H9 (cell line): Measurements from ENCODE around the gene ERGIC3. TPM values are rescaled to one million over a fixed set of nuclear protein-coding genes. Genes with fewer than 3 reads are reported as not detected.

Experiments used
- DNase-seq: peaks from one replicate; pipeline ENCODE4 v3.0.0-alpha.2; 2017
- H2AFZ ChIP-seq: one replicate; pipeline ENCODE4 v1.6.1; 2013; ENCODE audit warnings: mild to moderate bottlenecking, low read length, control low read depth, moderate library complexity
- H2AK5ac ChIP-seq: 2 replicates; pipeline ENCODE4 v1.6.1; 2013; ENCODE audit warnings: low read length, control low read depth, mixed read lengths; ENCODE audit not compliant: insufficient read length
- H2BK120ac ChIP-seq: one replicate; pipeline ENCODE4 v1.6.1; 2013; ENCODE audit warnings: low read depth, mild to moderate bottlenecking, low read length, control low read depth, inconsistent platforms; ENCODE audit not compliant: poor library complexity, severe bottlenecking
- H2BK12ac ChIP-seq: 2 replicates; pipeline ENCODE4 v1.6.1; 2013; ENCODE audit warnings: low read length, control low read depth, mixed read lengths, low read depth; ENCODE audit not compliant: insufficient read length
- H2BK15ac ChIP-seq: 2 replicates; pipeline ENCODE4 v1.6.1; 2013; ENCODE audit warnings: low read depth, low read length, control low read depth
- H2BK20ac ChIP-seq: one replicate; pipeline ENCODE4 v1.6.1; 2013; ENCODE audit warnings: low read depth, mild to moderate bottlenecking, low read length, control low read depth, inconsistent platforms; ENCODE audit not compliant: poor library complexity, severe bottlenecking
- H2BK5ac ChIP-seq: 2 replicates; pipeline ENCODE4 v1.6.1; 2013; ENCODE audit warnings: low read length, control low read depth, mixed read lengths; ENCODE audit not compliant: insufficient read length
- H3K14ac ChIP-seq: 2 replicates; pipeline ENCODE4 v1.6.1; 2013; ENCODE audit warnings: low read length, control low read depth; ENCODE audit not compliant: insufficient read depth
- H3K18ac ChIP-seq: 2 replicates; pipeline ENCODE4 v1.6.1; 2013; ENCODE audit warnings: low read depth, mild to moderate bottlenecking, mixed read lengths, low read length, control low read depth; ENCODE audit not compliant: insufficient read length
- H3K23ac ChIP-seq: 2 replicates; pipeline ENCODE4 v1.6.1; 2013; ENCODE audit warnings: low read length, control low read depth, mixed read lengths, low read depth; ENCODE audit not compliant: insufficient read length
- H3K23me2 ChIP-seq: 2 replicates; pipeline ENCODE4 v1.6.1; 2013; ENCODE audit warnings: low read depth, mild to moderate bottlenecking, mixed read lengths, low read length, control low read depth; ENCODE audit not compliant: insufficient read length, poor library complexity, severe bottlenecking
- H3K27ac ChIP-seq: 2 replicates; pipeline ENCODE4 v1.5.1; 2013; ENCODE audit warnings: low read length, control low read depth, mixed read lengths, low read depth; ENCODE audit not compliant: insufficient read length
- H3K27me3 ChIP-seq: 2 replicates; pipeline ENCODE4 v1.6.1; 2013; ENCODE audit warnings: low read length, control low read depth, inconsistent platforms; ENCODE audit not compliant: insufficient read depth
- H3K4ac ChIP-seq: 2 replicates; pipeline ENCODE4 v1.6.1; 2013; ENCODE audit warnings: low read depth, mild to moderate bottlenecking, control low read depth, inconsistent platforms, low read length, moderate library complexity
- H3K4me1 ChIP-seq: 2 replicates; pipeline ENCODE4 v1.6.1; 2013; ENCODE audit warnings: low read length, control low read depth, inconsistent platforms; ENCODE audit not compliant: insufficient read depth
- H3K4me2 ChIP-seq: 2 replicates; pipeline ENCODE4 v1.6.1; 2013; ENCODE audit warnings: low read length, control low read depth, mixed read lengths; ENCODE audit not compliant: insufficient read length, insufficient read depth
- H3K56ac ChIP-seq: 2 replicates; pipeline ENCODE4 v1.6.1; 2013; ENCODE audit warnings: low read depth, mild to moderate bottlenecking, mixed read lengths, low read length, control low read depth; ENCODE audit not compliant: insufficient read length
- H3K79me1 ChIP-seq: 2 replicates; pipeline ENCODE4 v1.6.1; 2013; ENCODE audit warnings: low read depth, mild to moderate bottlenecking, moderate library complexity, low read length, control low read depth, inconsistent platforms; ENCODE audit not compliant: insufficient read depth, poor library complexity, severe bottlenecking
- H3K79me2 ChIP-seq: 2 replicates; pipeline ENCODE4 v1.6.1; 2013; ENCODE audit warnings: low read length, control low read depth, inconsistent platforms; ENCODE audit not compliant: insufficient read depth
- H3K9ac ChIP-seq: 2 replicates; pipeline ENCODE4 v1.6.1; 2013; ENCODE audit warnings: low read length, control low read depth, mixed read lengths; ENCODE audit not compliant: insufficient read length; ENCODE audit errors: extremely low read depth
- H3K9me3 ChIP-seq: one replicate; pipeline ENCODE4 v1.6.1; 2013; ENCODE audit warnings: low read depth, low read length, inconsistent platforms; ENCODE audit not compliant: control insufficient read depth
- H3T11ph ChIP-seq: one replicate; pipeline ENCODE4 v1.6.1; 2013; ENCODE audit warnings: mild to moderate bottlenecking, low read length, control low read depth, inconsistent platforms
- H4K20me1 ChIP-seq: one replicate; pipeline ENCODE4 v1.6.1; 2013; ENCODE audit not compliant: control insufficient read depth, insufficient read length, insufficient read depth
- H4K5ac ChIP-seq: 2 replicates; pipeline ENCODE4 v1.6.1; 2013; ENCODE audit warnings: low read depth, mild to moderate bottlenecking, mixed read lengths, low read length, control low read depth; ENCODE audit not compliant: insufficient read length
- H4K8ac ChIP-seq: replicated peaks from 2 replicates; pipeline ENCODE4 v1.6.1; 2013; ENCODE audit warnings: low read length, control low read depth, mixed read lengths, low read depth; ENCODE audit not compliant: insufficient read length
- H4K91ac ChIP-seq: 2 replicates; pipeline ENCODE4 v1.6.1; 2013; ENCODE audit warnings: low read depth, mild to moderate bottlenecking, moderate library complexity, mixed read lengths, low read length, control low read depth; ENCODE audit not compliant: insufficient read length
- H3K27ac Mint-ChIP-seq, 3 experiments: 2 replicates in 2 of 3; 3 replicates in 1 of 3; pipeline ENCODE4 v1.8.0; 2020 to 2021; ENCODE audit warnings: mixed read lengths in 3 of 3, mild to moderate bottlenecking in 1 of 3, moderate library complexity in 1 of 3
- H3K27me3 Mint-ChIP-seq: 2 replicates; pipeline ENCODE4 v1.8.0; 2021; ENCODE audit warnings: low read depth, mild to moderate bottlenecking, moderate library complexity, mixed read lengths
- H3K36me3 Mint-ChIP-seq, 3 experiments: 2 replicates in 2 of 3; 3 replicates in 1 of 3; pipeline ENCODE4 v1.8.0; 2020 to 2021; ENCODE audit warnings: low read depth in 3 of 3, mixed read lengths in 3 of 3; ENCODE audit not compliant: insufficient read depth in 1 of 3
- H3K4me1 Mint-ChIP-seq, 2 experiments: 2 replicates each; pipeline ENCODE4 v1.8.0; 2020; ENCODE audit warnings: mixed read lengths in 2 of 2
- H3K4me3 Mint-ChIP-seq, 2 experiments: 2 replicates in 1 of 2; 3 replicates in 1 of 2; pipeline ENCODE4 v1.8.0; 2020 to 2021; ENCODE audit warnings: mild to moderate bottlenecking in 2 of 2, mixed read lengths in 2 of 2, moderate library complexity in 1 of 2
- H3K9me3 Mint-ChIP-seq, 2 experiments: 2 replicates in 1 of 2; 3 replicates in 1 of 2; pipeline ENCODE4 v1.8.0; 2020; ENCODE audit warnings: mild to moderate bottlenecking in 2 of 2, mixed read lengths in 2 of 2, moderate library complexity in 1 of 2
- CTCF ChIP-seq: fragments of 200-600 bp; sonication (generic); conservative IDR thresholded peaks from 3 replicates; pipeline ENCODE4 v1.8.0; 2021; ENCODE audit warnings: antibody characterized with exemption, mild to moderate bottlenecking
- WGBS: extraction: QIAGEN DNeasy Blood & Tissue Kit; methylation state at CpG from one replicate; pipeline ENCODE4 v1.1.7; 2013; ENCODE audit warnings: missing lambda C conversion rate, low lambda C conversion rate, mixed read lengths; ENCODE audit not compliant: insufficient read length; ENCODE audit errors: extremely low coverage; 5-methylcytosine and 5-hydroxymethylcytosine counted together
- total RNA-seq: library from RNA; stranded (reverse); gene quantifications from 2 replicates; pipeline ENCODE4 v1.2.1, GENCODE V29; 2021

Gene ERGIC3
- total RNA-seq, 1 experiment from 2014 or later, result 188 TPM

- Histone ChIP-seq H3K23ac (no peak overlapping the region), H3K18ac (no peak overlapping the region), H3K4ac (no peak overlapping the region), H2AFZ (no peak overlapping the region), H3K23me2 (no peaks in the 10 kb centered on the region), H3K14ac (no peak overlapping the region), H2BK20ac (no peak overlapping the region), H4K5ac (no peak overlapping the region), H4K91ac (no peak overlapping the region), H3K9ac (no peak overlapping the region), H2BK12ac (no peak overlapping the region), H3K27me3 (no peaks in the 10 kb centered on the region), H2BK15ac (no peak overlapping the region), H4K8ac (no peak overlapping the region), H2BK120ac (no peak overlapping the region), H4K20me1 (no peaks in the 10 kb centered on the region), H3K9me3 (no peaks in the 10 kb centered on the region), H3K4me1 (no peaks in the 10 kb centered on the region), H3K79me2 (no peaks in the 10 kb centered on the region), H3K4me2 (no peak overlapping the region), H3T11ph (no peak overlapping the region), H2AK5ac (no peak overlapping the region), H3K56ac (no peak overlapping the region), H3K27ac (no peak overlapping the region), H2BK5ac (no peak overlapping the region), H3K79me1 (no peaks in the 10 kb centered on the region)
- H3K27ac Mint-ChIP-seq, result no peak overlapping the region
- no peaks in the 10 kb centered on the region; the same call in 1 of the 2 replicates for H3K27me3 Mint-ChIP-seq
- H3K36me3 Mint-ChIP-seq, result peaks cover 0 to 28% (median 26%) of the 10 kb centered on the region in 3 experiments; a peak in 6 of 7 replicates
- TF ChIP-seq CTCF, result no peak
- H3K4me1 Mint-ChIP-seq, result no peaks in the 10 kb centered on the region
- no CpG with 5 or more reads among the region's 11 CpGs for WGBS
- no peak for DNase-seq
- H3K4me3 Mint-ChIP-seq, result no peak overlapping the region
- no peaks in the 10 kb centered on the region for H3K9me3 Mint-ChIP-seq
Observed at GRCh38 chr20:35514371-35514932, 27.4 kb upstream of the ERGIC3 start.
